Activated CD8-positive, alpha-beta memory T cell treated with anti-CD3 and anti-CD28 coated beads for 48 hours (primary cell): ENCODE data around the gene ALDH3A1.

Experiments
- DNase-seq, 3 experiments: peaks; one replicate each; pipeline ENCODE4 v3.0.0-alpha.2; 2020; ENCODE audit warnings: low read depth in 2 of 3, low spot score in 2 of 3

Gene ALDH3A1

DNA sequence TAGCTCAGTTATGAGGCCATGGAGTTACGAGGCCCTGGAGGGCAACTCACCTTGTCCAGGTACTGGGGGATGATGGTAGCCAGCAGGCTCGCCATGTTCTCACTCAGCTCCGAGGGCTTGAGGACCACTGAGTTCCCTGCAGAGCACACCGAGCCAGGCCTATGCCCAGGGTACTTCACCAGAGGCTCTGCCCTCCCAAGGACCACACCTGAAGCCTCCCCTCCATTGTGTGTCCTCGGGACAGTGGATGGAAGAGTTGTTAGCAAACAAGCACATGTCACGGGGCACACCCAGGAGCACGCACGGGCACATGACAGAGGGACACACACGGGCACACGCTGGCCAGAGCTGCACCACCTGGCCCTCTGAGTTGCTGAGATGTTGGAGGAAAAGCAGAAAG, 5.6 kb downstream of the ALDH3A1 start:
- DNase-seq = no peak

DNA sequence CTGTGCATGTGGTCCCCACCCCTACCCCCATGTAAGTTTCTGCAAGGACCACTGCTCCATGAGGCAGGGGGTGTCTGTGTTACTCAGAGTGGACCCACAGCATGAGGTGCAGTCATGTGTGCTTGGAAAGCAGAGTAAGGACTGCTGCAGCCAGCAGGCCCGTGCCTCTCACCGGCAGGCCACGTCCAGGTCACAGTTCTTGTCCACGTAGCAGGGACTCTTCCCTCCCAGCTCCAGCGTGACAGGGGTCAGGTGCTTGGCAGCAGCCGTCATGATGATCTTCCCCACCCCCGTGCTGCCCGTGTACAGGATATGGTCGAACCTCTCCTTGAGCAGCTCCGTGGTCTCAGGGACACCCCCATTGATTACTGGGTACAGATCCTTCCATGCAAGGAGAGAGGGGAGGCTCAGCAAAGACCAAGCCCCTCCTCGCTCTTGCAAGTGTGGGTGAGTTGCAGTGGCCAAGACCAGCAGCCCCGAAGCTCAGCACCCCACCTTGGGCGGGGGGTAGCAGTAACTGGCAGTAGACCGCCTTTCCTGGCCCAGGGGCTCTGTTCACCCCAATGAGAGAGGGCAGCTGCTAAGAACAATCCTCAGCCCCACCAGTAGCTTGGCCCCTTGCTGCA, 6.2 kb downstream of the ALDH3A1 start:
- no peak for DNase-seq

GRCh38 chr17:19740933-19741332, 7.2 kb downstream of the ALDH3A1 start:
- no peak for DNase-seq

DNA sequence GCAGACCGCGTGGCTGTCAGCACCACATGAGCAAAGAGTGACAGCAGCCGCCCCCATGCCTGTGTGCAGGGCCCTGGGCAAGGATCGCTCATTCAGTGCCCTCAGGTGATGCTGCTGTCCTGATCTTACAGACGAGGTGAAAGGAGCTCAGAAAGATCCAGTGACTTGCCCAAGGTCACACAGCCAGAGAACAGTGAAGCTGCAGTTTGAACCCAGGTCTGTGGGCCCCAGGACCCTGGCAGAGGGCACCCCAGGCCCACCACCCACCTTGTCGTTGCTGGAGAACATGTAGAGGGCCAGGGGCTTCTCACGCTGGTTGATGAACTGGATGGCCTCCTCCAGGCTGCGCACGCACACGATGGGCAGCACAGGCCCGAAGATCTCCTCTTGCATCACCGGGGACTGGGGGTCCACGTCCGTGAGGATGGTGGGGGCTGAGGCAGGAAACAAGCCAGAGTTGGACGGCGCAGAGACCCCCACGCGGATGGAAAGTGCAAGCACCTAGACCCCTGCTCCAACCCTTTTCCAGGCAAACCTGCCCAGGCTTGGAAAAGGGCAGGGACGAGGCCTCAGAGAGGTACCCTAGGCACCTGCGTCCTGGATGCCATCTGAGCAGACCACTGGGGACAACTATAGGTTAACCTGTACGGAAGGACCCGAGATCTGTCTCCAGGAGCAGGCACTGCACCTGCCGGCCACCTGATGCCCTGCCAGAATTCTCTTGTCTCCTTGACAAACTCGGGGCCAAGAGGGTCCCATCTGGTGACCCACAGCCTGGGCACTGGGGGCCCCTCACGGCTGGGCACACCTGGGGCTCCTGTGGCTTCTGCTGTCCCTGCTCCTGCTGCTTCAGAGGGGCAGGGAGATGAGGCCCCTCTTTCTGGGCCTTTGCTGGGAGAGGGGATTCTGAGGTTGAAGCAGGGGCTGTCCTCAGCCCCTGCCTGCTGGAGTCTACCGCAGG, 8.6 kb downstream of the ALDH3A1 start:
- DNase-seq = no peak

- DNase-seq = no peak
Measured at GRCh38 chr17:19738757-19739156, 9.3 kb downstream of the ALDH3A1 start.

DNA sequence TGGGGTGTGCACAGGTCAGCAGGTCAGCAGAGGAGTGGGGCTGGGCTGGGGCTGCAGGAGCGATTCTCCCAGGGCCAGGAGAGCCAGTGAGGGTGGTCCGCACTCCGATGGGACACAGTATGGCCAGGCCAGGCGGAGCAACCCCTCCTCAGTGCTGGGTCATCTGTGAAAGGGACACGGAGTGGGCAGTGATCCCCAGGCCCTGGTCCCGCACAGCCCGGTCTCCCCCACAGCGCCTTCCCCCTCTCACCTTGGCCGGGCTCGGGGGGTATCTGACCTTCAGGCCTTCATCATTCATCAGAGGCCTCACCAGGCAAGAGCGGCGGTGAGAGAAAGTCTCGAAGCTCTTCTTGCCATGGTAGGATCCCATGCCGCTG, 10.0 kb downstream of the ALDH3A1 start:
- DNase-seq = no peak

DNA sequence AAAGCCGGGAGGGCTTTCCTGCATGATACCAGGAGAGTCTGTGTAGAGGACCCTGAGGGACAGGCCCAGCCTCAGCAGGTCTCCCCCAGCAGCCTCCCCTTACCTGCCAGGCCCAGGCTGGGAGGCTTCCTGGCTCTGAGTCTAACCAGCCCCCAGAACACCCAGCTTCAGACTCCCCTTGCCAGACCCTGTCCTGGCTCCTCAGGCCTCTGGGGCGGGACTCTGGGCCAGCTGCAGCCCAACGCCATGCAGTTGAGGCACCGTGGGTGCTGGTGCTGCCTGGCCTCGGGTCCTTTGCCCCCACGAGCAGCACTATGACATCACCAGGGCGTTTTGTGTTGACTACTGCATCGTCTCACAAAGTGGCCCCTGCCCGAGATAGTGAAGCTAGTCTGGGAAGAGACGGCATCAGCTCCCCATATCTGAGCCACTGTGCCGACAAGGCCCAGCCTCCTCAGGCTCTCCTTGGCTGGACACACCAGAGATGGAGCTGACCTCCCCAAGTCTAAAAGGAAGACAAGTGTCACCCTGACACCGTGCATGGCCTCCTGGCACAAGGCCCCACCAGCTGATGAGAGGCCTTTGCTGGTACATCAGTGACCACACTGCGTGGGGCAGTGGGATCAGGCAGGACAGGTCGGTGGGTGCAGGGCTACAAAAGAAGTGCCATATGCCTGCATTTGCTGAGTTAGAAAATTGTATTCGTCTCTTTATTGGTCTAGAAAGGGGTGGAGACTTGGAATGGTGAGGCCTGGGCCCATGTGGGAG, 10.6 kb downstream of the ALDH3A1 start:
- no peak for DNase-seq

GRCh38 chr17:19736071-19736470, 12.0 kb downstream of the ALDH3A1 start:
- DNase-seq = no peak

GRCh38 chr17:19733953-19734526, 14.1 kb downstream of the ALDH3A1 start:
- no peak for DNase-seq

- no peak for DNase-seq
Measured at GRCh38 chr17:19731626-19732025, 16.5 kb downstream of the ALDH3A1 start.

GRCh38 chr17:19730843-19731242, 17.3 kb downstream of the ALDH3A1 start:
- DNase-seq = no peak

GRCh38 chr17:19729900-19730299, 18.2 kb downstream of the ALDH3A1 start:
- DNase-seq = no peak

DNA sequence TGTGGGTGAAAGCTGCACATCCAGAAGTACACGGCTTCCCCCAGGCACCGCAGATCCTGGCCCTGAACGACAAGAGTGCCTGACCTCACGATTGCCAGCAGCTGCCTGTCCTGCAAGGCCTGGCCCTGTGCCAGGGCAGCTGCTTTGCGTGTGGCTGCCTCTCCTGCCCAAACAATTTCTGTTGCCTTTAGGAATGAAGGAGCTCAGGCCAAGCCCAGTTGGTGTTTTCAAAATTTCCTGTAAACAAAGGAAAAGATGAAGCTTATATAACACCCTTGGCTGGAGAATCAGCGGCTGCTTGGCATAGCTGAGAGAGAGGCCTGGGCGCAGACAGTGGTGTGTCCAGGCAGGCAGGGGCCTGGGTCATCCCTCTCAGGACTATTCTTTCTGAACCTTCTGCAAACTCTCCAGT, 20.0 kb downstream of the ALDH3A1 start:
- no peak for DNase-seq

DNA sequence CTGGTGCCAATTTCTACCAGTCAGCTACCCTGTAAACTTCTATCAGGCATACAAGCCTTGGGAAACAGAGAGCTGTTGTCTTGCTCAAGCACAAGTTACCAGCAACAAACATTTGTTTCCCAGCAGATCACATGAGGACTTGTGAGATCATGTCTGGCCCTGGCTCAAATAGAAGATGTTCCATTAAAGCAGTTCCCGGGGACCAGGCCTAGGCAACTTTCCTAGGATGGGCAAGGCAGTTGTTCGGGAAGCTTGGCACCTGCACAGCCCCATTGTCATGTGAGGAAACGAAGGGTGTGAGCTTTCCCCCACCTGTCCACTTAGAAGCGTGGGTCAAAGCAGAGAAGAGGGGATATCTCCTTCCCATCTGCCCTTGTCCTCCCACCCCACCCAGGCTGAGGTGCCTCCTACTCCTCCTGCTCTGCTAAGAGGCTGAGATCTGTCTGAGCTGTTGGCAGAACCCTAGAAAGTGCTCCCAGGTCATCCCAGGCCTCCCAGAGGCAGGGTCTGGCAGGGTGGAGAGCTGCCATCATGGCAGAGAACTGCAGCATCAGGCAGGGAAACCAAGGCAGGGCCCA, 20.5 kb downstream of the ALDH3A1 start:
- no peak for DNase-seq

DNA sequence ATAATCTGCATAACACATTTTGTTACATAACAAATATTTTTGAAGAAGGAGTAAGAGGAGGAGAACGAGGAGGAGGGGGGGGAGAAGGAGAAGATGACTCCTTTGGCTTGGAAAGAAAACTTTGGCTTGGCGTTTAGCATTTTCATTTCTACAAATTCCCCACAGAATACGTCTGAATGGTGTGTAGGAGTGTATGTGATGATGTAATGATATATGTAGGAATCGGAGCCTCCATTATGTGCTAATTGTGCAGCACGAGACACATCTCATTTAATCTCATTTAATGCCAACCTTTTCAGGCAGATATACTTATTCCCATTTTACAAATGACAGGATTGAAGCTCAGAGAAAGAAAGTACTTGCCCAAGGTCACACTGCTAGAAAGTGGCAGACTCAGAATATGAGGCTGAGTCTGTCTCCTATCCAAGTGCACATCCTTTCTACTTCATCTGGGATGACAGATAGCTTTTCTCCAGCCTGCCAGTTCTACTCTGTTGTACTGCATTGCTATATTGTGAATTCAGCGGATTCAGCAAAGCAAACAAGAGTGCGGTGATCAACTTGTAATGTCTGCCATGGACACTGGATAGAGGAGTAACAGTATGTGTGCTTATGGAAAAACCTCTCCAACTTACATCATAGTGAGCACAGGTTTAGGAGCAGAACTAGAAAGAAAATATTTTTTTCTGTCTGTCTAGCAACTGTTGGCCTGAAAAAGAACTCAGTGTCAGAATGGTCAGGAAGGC, 21.3 kb downstream of the ALDH3A1 start:
- no peak for DNase-seq

DNA sequence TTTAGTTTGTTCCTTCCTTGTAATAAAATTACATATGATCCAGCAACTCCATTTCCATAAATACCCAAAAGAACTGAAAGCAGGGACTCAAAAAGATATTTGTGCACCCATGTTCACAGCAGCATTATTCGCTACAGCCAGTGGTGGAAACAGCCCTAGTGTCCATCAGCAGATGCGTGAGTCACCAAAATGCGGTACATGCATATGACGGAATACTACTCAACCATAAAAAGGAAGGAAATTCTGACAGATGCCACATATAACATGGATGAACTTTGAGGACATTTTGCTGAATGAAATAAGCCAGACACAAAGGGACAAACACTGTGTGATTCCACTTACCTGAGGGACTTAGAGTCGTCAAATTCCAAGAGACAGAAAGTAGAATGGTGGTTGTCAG, 22.6 kb downstream of the ALDH3A1 start:
- DNase-seq = no peak

DNA sequence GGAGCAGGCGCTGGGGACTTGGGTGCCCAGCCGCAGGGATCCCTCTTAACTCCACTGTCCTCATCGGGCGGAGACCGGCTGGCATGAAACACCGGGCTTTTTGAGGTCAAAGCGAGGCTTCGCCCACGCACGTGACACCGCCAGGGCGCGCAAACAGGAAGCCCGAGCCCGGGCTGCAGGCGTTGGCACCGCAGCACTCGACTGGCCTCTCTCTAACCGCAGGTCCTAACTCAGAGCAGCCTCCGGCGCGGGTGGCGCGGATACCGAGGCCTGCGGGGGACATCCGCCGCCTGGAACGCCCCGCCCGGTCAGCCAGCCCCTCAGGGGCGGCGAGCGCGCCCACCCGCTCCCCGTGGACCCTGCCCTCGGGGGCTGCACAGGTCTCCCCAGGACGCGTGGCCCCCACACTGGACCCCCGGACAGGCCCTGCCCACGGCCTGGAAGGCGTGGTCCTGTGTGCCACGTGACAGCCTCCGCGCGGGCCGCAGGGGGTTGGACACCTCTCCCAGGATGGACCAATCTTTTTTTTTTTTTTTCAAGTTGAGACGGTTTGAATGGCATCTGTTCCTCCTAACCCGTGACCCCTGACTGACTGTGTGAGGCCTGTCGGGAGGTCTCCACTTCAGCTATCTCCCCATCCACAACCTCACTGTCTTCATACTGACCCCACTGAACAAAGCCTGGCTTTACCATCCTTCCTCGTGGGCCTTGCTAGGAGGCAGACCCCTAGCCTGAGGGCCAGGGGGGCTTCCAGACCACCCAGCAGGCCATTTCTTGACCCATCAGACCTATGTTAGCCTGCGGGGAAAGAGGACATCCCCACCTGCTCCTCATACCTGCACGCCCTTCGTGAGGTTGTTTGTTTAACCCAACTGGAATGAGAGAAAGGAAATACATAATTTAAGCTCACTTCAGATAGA, 23.3 kb downstream of the ALDH3A1 start:
- peak in 2 of 3 experiments; percentile 10 to 31 for DNase-seq

DNA sequence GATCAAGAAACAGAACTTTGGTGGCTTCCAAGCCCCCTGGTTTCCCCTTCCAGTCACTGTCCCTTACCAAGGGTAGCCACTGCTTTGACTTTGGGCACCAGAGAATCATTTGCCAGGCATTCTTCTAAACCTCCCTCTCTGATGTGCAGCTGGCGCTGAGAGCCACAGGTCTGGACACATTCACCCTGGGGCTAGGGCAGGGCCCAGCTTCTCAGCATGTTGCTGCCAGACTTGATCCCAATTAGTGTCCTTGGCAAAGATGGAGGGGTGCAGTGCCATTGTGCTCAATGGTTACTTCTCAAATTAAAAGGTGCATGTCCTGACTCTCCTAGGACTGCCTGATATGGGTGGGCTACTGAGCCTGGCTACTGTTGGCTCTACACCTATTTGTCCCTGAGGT, 24.1 kb downstream of the ALDH3A1 start:
- no peak for DNase-seq
